ENCODE measurements around the gene HOXD3. TPM values are rescaled to one million over a fixed set of nuclear protein-coding genes. Genes with fewer than 3 reads are reported as not detected.

Gene HOXD3
- total RNA-seq, 6 donors from 2014 or later: 0.49 to 0.57 (median 0.49) TPM; not detected in 3

- TF ChIP-seq EP300 (IDR thresholded peaks at IDR 0.05) (no peak), POLR2AphosphoS5 (IDR thresholded peaks at IDR 0.05) (no peak), POLR2A (IDR thresholded peaks at IDR 0.05) (no peak)
- TF ChIP-seq, protein P1, sequence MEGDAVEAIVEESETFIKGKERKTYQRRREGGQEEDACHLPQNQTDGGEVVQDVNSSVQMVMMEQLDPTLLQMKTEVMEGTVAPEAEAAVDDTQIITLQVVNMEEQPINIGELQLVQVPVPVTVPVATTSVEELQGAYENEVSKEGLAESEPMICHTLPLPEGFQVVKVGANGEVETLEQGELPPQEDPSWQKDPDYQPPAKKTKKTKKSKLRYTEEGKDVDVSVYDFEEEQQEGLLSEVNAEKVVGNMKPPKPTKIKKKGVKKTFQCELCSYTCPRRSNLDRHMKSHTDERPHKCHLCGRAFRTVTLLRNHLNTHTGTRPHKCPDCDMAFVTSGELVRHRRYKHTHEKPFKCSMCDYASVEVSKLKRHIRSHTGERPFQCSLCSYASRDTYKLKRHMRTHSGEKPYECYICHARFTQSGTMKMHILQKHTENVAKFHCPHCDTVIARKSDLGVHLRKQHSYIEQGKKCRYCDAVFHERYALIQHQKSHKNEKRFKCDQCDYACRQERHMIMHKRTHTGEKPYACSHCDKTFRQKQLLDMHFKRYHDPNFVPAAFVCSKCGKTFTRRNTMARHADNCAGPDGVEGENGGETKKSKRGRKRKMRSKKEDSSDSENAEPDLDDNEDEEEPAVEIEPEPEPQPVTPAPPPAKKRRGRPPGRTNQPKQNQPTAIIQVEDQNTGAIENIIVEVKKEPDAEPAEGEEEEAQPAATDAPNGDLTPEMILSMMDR (IDR thresholded peaks at IDR 0.05): no peak
- peaks cover 27 to 42% (median 32%) of the 10 kb centered on the region in 4 donors for H3K4me1 ChIP-seq
- no peaks in the 10 kb centered on the region for H3K9me3 ChIP-seq
- H3K27ac ChIP-seq: no peak overlapping the region
- no peaks in the 10 kb centered on the region for H3K36me3 ChIP-seq
- 25 to 27% methylated on average over 4 of the region's 4 CpGs for WGBS, 2 donors
- H3K4me3 ChIP-seq: no peak overlapping the region
- DNase-seq (no peak), ATAC-seq (ENCODE audit: low FRiP score in 2 of 2) (no peak)
- peaks cover 0 to 89% (median 47%) of the 10 kb centered on the region in 4 donors for H3K27me3 ChIP-seq
Observed at GRCh38 chr2:176134035-176134434, 23.1 kb upstream of the HOXD3 start.

DNA sequence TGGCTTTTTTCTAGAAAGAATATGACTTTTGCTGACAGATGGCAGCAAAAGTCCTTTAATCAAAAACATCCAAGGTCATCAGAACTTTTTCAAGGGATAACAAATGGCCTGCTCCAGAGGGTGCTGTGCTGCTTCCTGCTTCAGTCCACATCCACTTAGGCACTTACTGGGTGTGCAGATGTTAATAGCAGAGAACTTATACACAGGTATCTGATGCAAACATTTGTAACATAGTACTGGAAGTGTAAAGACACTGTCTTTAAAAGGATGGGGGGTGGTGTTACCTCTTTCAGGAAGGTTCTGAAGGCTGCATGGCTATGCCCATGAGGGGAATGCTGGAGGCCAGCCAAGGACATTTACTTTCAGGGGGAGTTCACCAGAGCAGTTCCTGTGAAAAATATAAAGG is 22.1 kb upstream of the HOXD3 start:
- no peak overlapping the region for H3K4me3 ChIP-seq
- ATAC-seq (ENCODE audit: low FRiP score in 2 of 2) (no peak), DNase-seq (no peak)
- peaks cover 19 to 41% (median 27%) of the 10 kb centered on the region in 4 donors for H3K4me1 ChIP-seq
- no peaks in the 10 kb centered on the region for H3K36me3 ChIP-seq
- TF ChIP-seq, protein P1 (IDR thresholded peaks at IDR 0.05): no peak
- TF ChIP-seq POLR2AphosphoS5 (IDR thresholded peaks at IDR 0.05) (no peak), EP300 (IDR thresholded peaks at IDR 0.05) (no peak), POLR2A (IDR thresholded peaks at IDR 0.05) (no peak)
- H3K9me3 ChIP-seq: no peaks in the 10 kb centered on the region
- peaks cover 0 to 81% (median 42%) of the 10 kb centered on the region in 4 donors for H3K27me3 ChIP-seq
- H3K27ac ChIP-seq: no peak overlapping the region

DNA sequence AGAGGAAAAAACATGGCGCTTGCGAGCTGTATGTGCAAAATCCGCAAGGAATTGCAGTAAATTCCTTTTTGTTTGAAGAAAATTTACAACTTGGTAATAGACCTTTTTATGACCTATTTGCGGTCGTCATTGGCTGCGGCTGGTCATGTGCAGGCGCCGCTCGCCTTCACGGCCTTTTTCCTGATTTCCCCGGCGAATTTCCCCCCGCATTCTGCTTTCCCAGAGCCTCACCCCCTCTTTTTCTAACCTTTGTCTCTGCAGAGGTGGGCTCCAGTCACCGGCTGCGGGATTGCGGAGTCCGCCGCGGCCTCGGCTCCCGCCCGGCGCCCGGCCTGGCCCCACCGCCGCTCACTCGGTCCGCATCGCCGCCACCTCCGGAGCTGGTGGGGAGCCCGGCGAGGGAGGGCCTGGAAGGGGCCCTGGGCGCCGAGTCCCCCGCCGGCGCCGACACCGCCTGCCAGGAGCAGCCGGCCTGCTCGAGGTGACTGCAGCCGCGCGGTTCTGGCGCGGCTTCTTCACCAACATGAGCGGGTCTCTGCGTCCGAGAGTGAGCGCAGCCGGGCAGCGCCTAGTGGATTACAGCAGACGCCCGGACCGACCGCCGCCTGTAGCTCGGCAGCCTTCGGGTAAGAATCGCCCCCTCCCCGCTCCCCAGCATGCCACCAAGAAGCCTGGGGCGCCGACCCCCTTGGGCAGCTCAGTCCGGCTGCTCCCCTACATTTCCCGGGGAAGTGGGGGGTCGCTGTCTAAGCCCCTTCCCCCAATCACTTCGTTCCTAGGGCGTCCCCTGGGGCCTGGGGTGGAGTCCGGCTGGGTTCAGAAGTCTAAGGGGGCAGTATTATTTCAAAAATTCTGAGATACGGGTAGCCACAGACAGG is 20.5 kb upstream of the HOXD3 start:
- Histone ChIP-seq H3K27ac (no peak overlapping the region), H3K4me3 (peak overlapping the region in 3 of 4 donors; percentile 14 to 40 (median 33)), H3K36me3 (no peaks in the 10 kb centered on the region), H3K27me3 (peaks cover 0 to 71% (median 43%) of the 10 kb centered on the region in 4 donors), H3K9me3 (no peaks in the 10 kb centered on the region), H3K4me1 (peaks cover 21 to 44% (median 29%) of the 10 kb centered on the region in 4 donors)
- DNase-seq (peak in 1 of 2 donors; percentile 78), ATAC-seq (ENCODE audit: low FRiP score in 2 of 2) (peak in 1 of 2 donors; percentile 50)
- TF ChIP-seq POLR2A (IDR thresholded peaks at IDR 0.05) (no peak), POLR2AphosphoS5 (IDR thresholded peaks at IDR 0.05) (no peak), EP300 (IDR thresholded peaks at IDR 0.05) (no peak)
- TF ChIP-seq, protein P1 (IDR thresholded peaks at IDR 0.05): no peak
- WGBS, 2 donors: 5 to 6% methylated on average over 38 to 56 of the region's 71 CpGs

- no peaks in the 10 kb centered on the region for H3K9me3 ChIP-seq
- TF ChIP-seq POLR2A (IDR thresholded peaks at IDR 0.05): no peak
- TF ChIP-seq POLR2AphosphoS5 (IDR thresholded peaks at IDR 0.05): no peak
- TF ChIP-seq, protein P1 (IDR thresholded peaks at IDR 0.05): no peak
- TF ChIP-seq EP300 (IDR thresholded peaks at IDR 0.05): no peak
- H3K36me3 ChIP-seq: no peaks in the 10 kb centered on the region
- peaks cover 21 to 41% (median 26%) of the 10 kb centered on the region in 4 donors for H3K4me1 ChIP-seq
- H3K4me3 ChIP-seq: peak overlapping the region in 1 of 4 donors; percentile 40
- no peak for DNase-seq
- H3K27me3 ChIP-seq: peaks cover 0 to 65% (median 44%) of the 10 kb centered on the region in 4 donors
- WGBS, 2 donors: 20 to 25% methylated on average over 1 to 2 of the region's 2 CpGs
- no peak overlapping the region for H3K27ac ChIP-seq
- ATAC-seq (ENCODE audit: low FRiP score in 2 of 2): no peak
Observed at GRCh38 chr2:176137252-176137580, 19.9 kb upstream of the HOXD3 start.

All from upper lobe of left lung (tissue), 6 donors.